22Rv1 (cell line): ENCODE measurements around the gene SCGN.

Experiments used
- H3K27ac ChIP-seq: fragments of 450-650 bp; 2 replicates; pipeline ENCODE4 v1.5.1; 2017
- ZFX ChIP-seq: fragments of 450-650 bp; IDR thresholded peaks from 2 replicates; pipeline ENCODE4 v1.6.1; 2017; ENCODE audit warnings: antibody characterized with exemption, borderline replicate concordance
- TF ChIP-seq, protein P1 (sequence below): fragments of 450-650 bp; IDR thresholded peaks from 2 replicates; pipeline ENCODE4 v1.5.1; 2017; ENCODE audit warnings: mild to moderate bottlenecking

SCGN gene

DNA sequence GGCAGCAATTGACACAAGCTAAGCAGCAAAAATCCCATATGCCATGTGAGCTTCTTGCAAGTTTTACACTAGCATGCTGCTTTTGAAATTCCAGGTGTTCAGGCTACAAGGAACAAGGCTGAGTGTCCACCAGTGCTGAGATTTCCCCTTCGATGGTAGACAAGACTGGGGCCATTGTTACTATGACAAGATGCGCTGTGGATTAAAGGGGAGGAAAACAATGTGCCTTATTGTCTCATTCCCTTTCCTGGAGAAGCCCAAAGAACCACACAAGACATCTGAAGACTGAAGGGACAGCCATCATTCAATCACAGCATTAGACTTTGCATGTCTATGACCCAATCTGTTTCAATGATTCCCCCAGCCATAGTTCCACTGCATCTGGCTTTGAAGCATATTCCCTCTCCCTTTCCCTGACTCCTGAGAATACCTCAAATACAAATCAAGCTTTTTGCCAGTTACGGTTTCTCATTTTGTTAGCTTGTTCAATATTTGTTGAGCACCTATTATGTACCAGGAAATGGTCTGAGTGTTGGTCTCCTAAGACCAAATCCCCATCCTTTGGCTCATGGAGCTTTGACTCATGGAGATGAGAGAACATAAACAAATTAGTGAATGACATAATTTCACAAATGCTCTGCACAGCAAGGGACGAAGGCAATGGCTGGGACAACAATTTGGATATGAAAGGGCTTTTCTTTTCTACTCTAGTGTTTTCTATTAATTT lies 23.4 kb upstream of the SCGN start:
- no peak overlapping the region for H3K27ac ChIP-seq
- TF ChIP-seq, protein P1, sequence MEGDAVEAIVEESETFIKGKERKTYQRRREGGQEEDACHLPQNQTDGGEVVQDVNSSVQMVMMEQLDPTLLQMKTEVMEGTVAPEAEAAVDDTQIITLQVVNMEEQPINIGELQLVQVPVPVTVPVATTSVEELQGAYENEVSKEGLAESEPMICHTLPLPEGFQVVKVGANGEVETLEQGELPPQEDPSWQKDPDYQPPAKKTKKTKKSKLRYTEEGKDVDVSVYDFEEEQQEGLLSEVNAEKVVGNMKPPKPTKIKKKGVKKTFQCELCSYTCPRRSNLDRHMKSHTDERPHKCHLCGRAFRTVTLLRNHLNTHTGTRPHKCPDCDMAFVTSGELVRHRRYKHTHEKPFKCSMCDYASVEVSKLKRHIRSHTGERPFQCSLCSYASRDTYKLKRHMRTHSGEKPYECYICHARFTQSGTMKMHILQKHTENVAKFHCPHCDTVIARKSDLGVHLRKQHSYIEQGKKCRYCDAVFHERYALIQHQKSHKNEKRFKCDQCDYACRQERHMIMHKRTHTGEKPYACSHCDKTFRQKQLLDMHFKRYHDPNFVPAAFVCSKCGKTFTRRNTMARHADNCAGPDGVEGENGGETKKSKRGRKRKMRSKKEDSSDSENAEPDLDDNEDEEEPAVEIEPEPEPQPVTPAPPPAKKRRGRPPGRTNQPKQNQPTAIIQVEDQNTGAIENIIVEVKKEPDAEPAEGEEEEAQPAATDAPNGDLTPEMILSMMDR = no peak
- no peak for TF ChIP-seq ZFX

DNA sequence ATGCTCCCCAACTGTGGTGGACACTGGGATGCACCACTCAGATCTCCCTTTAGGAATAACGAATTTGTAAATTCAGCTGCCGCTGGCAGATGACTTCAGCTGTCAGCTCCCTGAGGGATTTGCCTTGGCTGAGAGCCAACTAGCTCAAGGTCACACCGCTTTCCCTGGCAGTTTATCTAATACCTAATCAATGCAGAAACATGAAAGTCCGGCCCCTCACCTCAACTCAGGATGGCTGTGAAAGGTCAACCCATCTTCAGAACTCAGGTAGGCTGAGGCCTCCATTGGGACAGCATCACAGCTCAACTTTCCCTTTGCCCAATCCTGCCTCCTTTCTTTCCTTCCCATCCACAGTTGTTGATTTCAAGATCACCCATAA lies 22.8 kb upstream of the SCGN start:
- H3K27ac ChIP-seq = no peak overlapping the region
- no peak for TF ChIP-seq ZFX
- TF ChIP-seq, protein P1 = no peak

DNA sequence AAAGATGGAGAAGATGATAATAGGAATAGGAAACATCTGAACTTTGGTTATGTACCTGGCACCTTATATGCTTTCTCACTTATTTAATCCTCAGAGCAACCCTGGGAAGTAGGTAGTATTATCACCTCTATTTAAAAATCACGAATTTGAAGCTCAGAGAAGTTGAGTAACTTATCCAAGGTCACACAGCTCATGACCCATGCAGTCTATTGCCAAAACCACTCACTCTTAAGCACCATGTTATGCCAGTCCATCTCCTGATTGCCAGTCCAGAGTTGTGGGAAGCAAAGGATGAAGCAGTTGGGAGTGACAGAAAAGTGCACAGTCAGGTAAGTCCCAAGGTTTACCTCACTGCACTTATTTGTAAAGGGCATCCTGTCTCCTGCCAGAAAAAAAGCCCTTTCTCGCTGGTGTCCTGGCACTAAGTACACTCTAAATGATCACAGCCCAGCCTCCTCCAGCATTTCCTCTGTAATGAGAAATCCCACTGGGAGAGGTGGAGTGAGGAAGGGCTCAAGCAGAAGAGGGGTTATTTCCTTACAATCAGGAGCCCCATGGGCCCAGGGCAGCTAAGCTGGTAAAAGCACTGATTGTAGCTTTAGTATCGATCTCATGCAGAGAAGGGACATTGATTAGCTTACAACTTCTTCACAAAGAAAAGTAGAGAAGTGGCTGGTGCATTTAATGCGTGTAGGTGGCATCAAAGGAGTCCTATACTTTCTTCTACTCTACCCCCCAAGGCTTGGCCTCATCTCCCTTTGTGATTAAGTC lies 21.3 kb upstream of the SCGN start:
- TF ChIP-seq, protein P1 = no peak
- no peak for TF ChIP-seq ZFX
- no peak overlapping the region for H3K27ac ChIP-seq

DNA sequence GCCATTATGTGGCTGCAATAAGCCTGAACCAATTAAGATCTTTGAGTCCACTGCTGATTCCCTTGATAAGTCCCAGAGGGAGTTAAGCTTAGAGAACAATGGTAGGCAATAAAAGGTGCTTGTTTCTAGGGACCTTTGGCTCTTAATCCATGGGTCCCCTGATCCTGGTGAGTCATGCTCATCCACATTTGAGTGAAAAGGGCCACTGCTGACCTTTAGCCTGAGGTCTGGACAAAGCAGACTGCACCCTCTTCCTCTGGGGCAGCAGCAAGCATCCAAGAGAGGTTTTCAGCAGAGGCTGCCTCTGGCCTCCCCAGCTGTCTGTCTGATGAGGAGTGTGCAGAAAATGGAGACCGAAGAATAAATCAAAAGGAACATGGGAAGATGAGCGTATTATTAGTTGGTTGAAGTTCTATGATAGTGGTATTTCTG lies 16.1 kb upstream of the SCGN start:
- TF ChIP-seq, protein P1 = no peak
- TF ChIP-seq ZFX = no peak
- H3K27ac ChIP-seq = no peak overlapping the region

DNA sequence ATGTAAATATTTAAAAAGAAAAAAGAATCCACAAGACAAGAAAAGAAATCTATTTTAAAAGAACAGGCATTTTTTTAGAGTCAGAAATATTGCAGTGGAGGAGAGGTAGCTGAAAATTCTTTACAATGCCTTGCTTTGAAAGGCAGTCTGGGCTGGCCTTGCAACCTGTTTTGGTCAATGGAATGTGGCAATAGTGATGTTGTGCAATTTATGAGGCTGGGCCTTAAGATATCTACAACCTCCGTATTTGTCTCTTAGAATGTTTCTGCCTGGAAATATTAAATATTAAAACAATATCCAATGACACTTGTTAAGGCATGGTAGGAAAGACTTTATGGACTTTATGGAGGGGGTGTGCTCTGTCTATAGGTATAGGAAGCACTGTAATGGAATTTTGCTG lies 14.8 kb upstream of the SCGN start:
- no peak overlapping the region for H3K27ac ChIP-seq
- TF ChIP-seq, protein P1 = no peak
- no peak for TF ChIP-seq ZFX

DNA sequence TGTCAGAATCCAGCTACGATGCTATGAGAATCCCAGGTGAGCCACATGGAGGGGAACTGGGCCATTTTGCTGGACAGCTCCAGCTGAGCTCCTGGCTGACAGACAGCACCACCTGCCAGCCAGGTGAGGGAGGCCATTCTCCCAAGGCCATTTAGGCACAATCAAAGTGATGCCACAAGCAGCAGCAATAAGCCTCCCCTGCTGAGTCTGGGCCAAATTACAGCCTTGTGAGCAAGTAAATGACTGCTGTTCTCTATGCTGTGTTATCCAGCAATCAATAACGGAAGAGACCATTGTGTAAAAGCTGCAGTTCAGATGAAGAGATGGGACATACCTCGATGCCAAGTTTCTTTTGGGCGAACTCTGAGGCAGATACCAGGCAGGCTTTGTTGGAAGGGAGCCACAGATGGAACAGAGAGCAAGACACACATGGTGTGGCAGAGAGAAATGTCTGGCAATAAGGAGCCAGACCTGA lies 14.0 kb upstream of the SCGN start:
- TF ChIP-seq, protein P1 = no peak
- TF ChIP-seq ZFX = no peak
- no peak overlapping the region for H3K27ac ChIP-seq

DNA sequence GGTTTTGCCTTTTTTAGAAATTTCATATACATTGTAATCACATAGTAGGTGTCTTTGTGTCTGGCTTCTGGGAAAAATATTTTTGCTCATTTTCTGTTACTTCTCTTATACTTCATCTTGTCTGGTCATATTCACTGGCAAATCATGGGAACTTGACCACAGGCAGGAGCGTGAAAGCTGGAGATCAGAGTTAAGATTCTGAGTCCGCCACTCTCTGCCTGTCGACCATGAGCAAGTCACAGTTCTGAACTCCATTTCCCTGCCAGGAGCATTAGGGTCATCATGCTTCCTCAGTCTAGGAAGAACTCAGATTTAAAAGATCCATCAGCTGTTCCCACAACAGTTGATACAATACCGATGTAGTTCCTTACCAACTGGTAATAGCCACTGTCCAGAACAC lies 12.4 kb upstream of the SCGN start:
- H3K27ac ChIP-seq = no peak overlapping the region
- no peak for TF ChIP-seq ZFX
- TF ChIP-seq, protein P1 = no peak
